Right lobe of liver (tissue), 4 donors: ENCODE data around the gene PTPRN2.

Experiments used
- CTCF ChIP-seq, 4 donors: fragments of 200-600 bp in 3 of 4; fragments of 450-650 bp in 1 of 4; IDR thresholded peaks; one replicate each; pipeline versions ENCODE4 v1.5.1 to v1.8.0; 2016 to 2022; ENCODE audit warnings: antibody characterized with exemption in 4 of 4, mild to moderate bottlenecking in 2 of 4
- POLR2A ChIP-seq: fragments of 450-650 bp; IDR thresholded peaks from one replicate; pipeline ENCODE4 v1.6.1; 2017; ENCODE audit warnings: antibody characterized with exemption, mild to moderate bottlenecking
- donor health status: DM: no; HTN: no; CAD: no.
- donor health status: DM: no; HTN: no; CAD: no.
- donor health status: DM: no; HTN: yes; CAD: no.

- TF ChIP-seq CTCF (IDR thresholded peaks at IDR 0.05) = no peak
- TF ChIP-seq POLR2A = no peak
These were observed 200.6 kb downstream of the PTPRN2 start for GRCh38 chr7:158386866-158387545.
